HepG2 (cell line): ENCODE data around the gene ADORA3. TPM values are rescaled to one million over a fixed set of nuclear protein-coding genes. Genes with fewer than 3 reads are reported as not detected.
A peak's percentile ranks its signal among the peaks of the same experiment; 100 is the strongest.

Experiments
- CBX1 ChIP-seq: IDR thresholded peaks from one replicate; pipeline ENCODE4 v1.6.1; 2016; ENCODE audit warnings: antibody characterized with exemption, low read depth
- DNMT1 ChIP-seq: sonication (generic); formaldehyde crosslinking; IDR thresholded peaks from 2 replicates; pipeline ENCODE4 v1.5.1; 2020; ENCODE audit warnings: mild to moderate bottlenecking, missing genetic modification reagents
- EZH2 ChIP-seq: conservative IDR thresholded peaks from 2 replicates; pipeline ENCODE4 v1.6.1; 2012; ENCODE audit warnings: mild to moderate bottlenecking, low read depth, low read length, moderate library complexity
- GZF1 ChIP-seq: sonication (generic); formaldehyde crosslinking; IDR thresholded peaks from 2 replicates; pipeline ENCODE4 v1.5.1; 2020; ENCODE audit warnings: mild to moderate bottlenecking, missing genetic modification reagents
- JARID2 ChIP-seq: sonication (generic); formaldehyde crosslinking; IDR thresholded peaks from 2 replicates; pipeline ENCODE4 v1.8.1; 2023; ENCODE audit warnings: missing genetic modification reagents, inconsistent platforms; ENCODE audit not compliant: insufficient replicate concordance
- KAT7 ChIP-seq: IDR thresholded peaks from 2 replicates; pipeline ENCODE4 v1.6.1; 2018; ENCODE audit warnings: borderline replicate concordance, missing compliant biosample characterization
- NFATC3 ChIP-seq: sonication (generic); formaldehyde crosslinking; IDR thresholded peaks from 2 replicates; pipeline ENCODE4 v1.5.1; 2020; ENCODE audit warnings: mild to moderate bottlenecking, missing genetic modification reagents
- RFX1 ChIP-seq: fragments of 450-650 bp; IDR thresholded peaks from 2 replicates; pipeline ENCODE4 v1.6.1; 2017
- SKI ChIP-seq: fragments of 450-650 bp; IDR thresholded peaks from one replicate; pipeline ENCODE4 v1.6.1; 2018; ENCODE audit warnings: mild to moderate bottlenecking; ENCODE audit not compliant: partially characterized antibody
- SNRNP70 ChIP-seq: fragments of 200-400 bp; formaldehyde crosslinking; IDR thresholded peaks from 2 replicates; pipeline ENCODE4 v1.6.1; 2017; ENCODE audit warnings: mild to moderate bottlenecking, low read depth, low read length, moderate library complexity
- ZBTB3 ChIP-seq: sonication (generic); formaldehyde crosslinking; IDR thresholded peaks from 2 replicates; pipeline ENCODE4 v1.4.0; 2020; ENCODE audit warnings: low read depth, mild to moderate bottlenecking, moderate library complexity, missing genetic modification reagents, borderline replicate concordance
- ZFX ChIP-seq: sonication (generic); formaldehyde crosslinking; IDR thresholded peaks from 2 replicates; pipeline ENCODE4 v1.4.0; 2020; ENCODE audit warnings: mild to moderate bottlenecking, low read depth, missing genetic modification reagents, moderate library complexity
- ZNF124 ChIP-seq: sonication (generic); formaldehyde crosslinking; IDR thresholded peaks from 2 replicates; pipeline ENCODE4 v1.4.0; 2020; ENCODE audit warnings: missing genetic modification reagents
- ZNF33A ChIP-seq: sonication (generic); formaldehyde crosslinking; IDR thresholded peaks from 2 replicates; pipeline ENCODE4 v1.5.1; 2020; ENCODE audit warnings: missing genetic modification reagents, mild to moderate bottlenecking, moderate library complexity, borderline replicate concordance
- ZNF343 ChIP-seq: sonication (generic); formaldehyde crosslinking; IDR thresholded peaks from 2 replicates; pipeline ENCODE4 v1.4.0; 2020; ENCODE audit warnings: mild to moderate bottlenecking, missing genetic modification reagents
- ZNF547 ChIP-seq: sonication (generic); formaldehyde crosslinking; IDR thresholded peaks from 2 replicates; pipeline ENCODE4 v1.5.1; 2020; ENCODE audit warnings: mild to moderate bottlenecking, missing genetic modification reagents
- ZNF549 ChIP-seq: sonication (generic); formaldehyde crosslinking; IDR thresholded peaks from 2 replicates; pipeline ENCODE4 v1.5.0; 2020; ENCODE audit warnings: missing genetic modification reagents
- ZNF564 ChIP-seq: sonication (generic); formaldehyde crosslinking; IDR thresholded peaks from 2 replicates; pipeline ENCODE4 v1.8.1; 2023; ENCODE audit warnings: mild to moderate bottlenecking, missing genetic modification reagents
- ZNF616 ChIP-seq: sonication (generic); formaldehyde crosslinking; IDR thresholded peaks from 2 replicates; pipeline ENCODE4 v1.5.0; 2020; ENCODE audit warnings: low read depth, mild to moderate bottlenecking, missing genetic modification reagents
- ZNF788 ChIP-seq: sonication (generic); formaldehyde crosslinking; IDR thresholded peaks from 2 replicates; pipeline ENCODE4 v1.5.0; 2020; ENCODE audit warnings: mild to moderate bottlenecking, missing genetic modification reagents, borderline replicate concordance
- ZSCAN21 ChIP-seq: sonication (generic); formaldehyde crosslinking; IDR thresholded peaks from 2 replicates; pipeline ENCODE4 v1.8.0; 2022; ENCODE audit warnings: mild to moderate bottlenecking, missing genetic modification reagents, moderate library complexity, borderline replicate concordance
- polyA plus RNA-seq, 8 experiments: library from polyadenylated mRNA; depleted of rRNA in 3 of 8; stranded (reverse) in 7 of 8; unstranded in 1 of 8; fragments of >200 nt; fragmentation: Illumina TruSeq in 4 of 8; extraction: Trizol in 4 of 8; gene quantifications; 2 replicates each; pipeline versions ENCODE4 v1.2.1 to v1.2.3, GENCODE V29; 2011 to 2016; ENCODE audit warnings: low read depth in 4 of 8, missing spikeins in 1 of 8, mixed read lengths in 1 of 8; ENCODE audit not compliant: insufficient read depth in 1 of 8
- total RNA-seq, 5 experiments: library from RNA; depleted of rRNA; stranded (reverse); fragments of >200 nt; fragmentation: Illumina TruSeq; extraction: Trizol; gene quantifications; 2 replicates each; pipeline ENCODE4 v1.2.3, GENCODE V29; 2016; ENCODE audit warnings: low read depth in 1 of 5
- TF ChIP-seq, protein P1 (sequence below): sonication (generic); formaldehyde crosslinking; IDR thresholded peaks from 2 replicates; pipeline ENCODE4 v1.4.0; 2020; ENCODE audit warnings: missing genetic modification reagents
- TF ChIP-seq, protein P2 (sequence below): sonication (generic); formaldehyde crosslinking; IDR thresholded peaks from 2 replicates; pipeline ENCODE4 v1.4.0; 2020; ENCODE audit warnings: missing genetic modification reagents
- TF ChIP-seq, protein P3 (sequence below): sonication (generic); formaldehyde crosslinking; IDR thresholded peaks from 2 replicates; pipeline ENCODE4 v1.5.0; 2020; ENCODE audit warnings: mild to moderate bottlenecking, missing genetic modification reagents

Gene ADORA3
- total and polyA plus RNA-seq, 2 of the 13 experiments (the other 11 are each of a cell fraction or from before 2014, with no cell fraction given) = not detected

DNA sequence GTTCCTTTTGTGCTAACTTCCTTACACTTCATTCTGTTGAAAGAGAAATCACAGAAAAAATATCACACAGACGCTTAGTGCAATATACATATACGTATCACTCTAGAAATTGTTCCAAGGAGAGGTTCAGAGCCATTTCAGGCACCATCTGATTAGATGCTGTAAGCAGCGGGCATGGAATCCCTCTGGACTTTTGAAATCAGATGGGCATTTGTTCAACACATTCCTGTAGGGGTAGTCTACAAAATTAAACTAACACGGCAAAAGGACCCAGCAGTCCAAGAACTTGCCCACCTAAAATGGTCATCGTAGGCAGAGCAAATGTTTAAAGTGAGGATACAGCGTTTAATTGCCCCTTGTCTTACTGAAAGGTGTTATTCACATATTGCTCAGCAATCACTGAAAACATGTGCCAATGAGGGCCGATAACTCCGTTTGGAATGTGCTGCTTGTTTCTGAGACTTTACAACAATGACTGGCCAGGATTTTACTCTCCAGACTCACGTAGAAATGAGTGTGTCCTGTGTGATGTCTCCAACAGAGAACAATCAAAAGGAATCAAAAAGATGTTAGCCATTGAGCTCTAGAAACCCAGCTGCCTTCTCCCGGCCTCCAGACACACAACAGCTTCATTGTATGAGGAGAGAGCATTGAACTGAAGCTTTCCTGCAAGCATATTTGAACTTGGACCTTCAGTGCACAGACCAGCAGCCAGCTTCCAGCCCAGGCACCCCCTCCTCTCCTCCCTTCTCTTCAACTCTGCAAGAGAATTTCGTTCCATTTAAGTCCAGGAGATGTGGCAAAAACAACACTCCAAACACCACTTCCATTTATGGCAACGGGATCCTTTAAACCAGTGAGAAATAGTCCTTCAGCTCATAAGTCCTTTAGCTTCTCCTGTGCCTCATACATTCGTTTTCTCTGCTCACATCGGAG lies 32.1 kb upstream of the ADORA3 start (continued):
- TF ChIP-seq SNRNP70 (no peak), ZNF343 (CRISPR knock-in tag) (0 out of 2 replicates have a peak, but pooled peaks have one; percentile 35), SKI (peak; percentile 90), ZNF124 (CRISPR knock-in tag) (no peak), ZNF788 (CRISPR knock-in tag) (peak; percentile 68; the same call in 1 of the 2 replicates), EZH2 (no peak), ZNF33A (CRISPR knock-in tag) (0 out of 2 replicates have a peak, but pooled peaks have one; percentile 30), ZNF564 (CRISPR knock-in tag) (no peak), CBX1 (peak; percentile 24), RFX1 (no peak), JARID2 (CRISPR knock-in tag) (no peak), DNMT1 (CRISPR knock-in tag) (no peak), ZBTB3 (CRISPR knock-in tag) (no peak), ZNF547 (no peak), ZFX (peak; percentile 54), KAT7 (CRISPR knock-in tag) (no peak), NFATC3 (no peak), ZSCAN21 (0 out of 2 replicates have a peak, but pooled peaks have one; percentile 54), GZF1 (CRISPR knock-in tag) (no peak), ZNF549 (no peak), ZNF616 (no peak)
- TF ChIP-seq, protein P1, sequence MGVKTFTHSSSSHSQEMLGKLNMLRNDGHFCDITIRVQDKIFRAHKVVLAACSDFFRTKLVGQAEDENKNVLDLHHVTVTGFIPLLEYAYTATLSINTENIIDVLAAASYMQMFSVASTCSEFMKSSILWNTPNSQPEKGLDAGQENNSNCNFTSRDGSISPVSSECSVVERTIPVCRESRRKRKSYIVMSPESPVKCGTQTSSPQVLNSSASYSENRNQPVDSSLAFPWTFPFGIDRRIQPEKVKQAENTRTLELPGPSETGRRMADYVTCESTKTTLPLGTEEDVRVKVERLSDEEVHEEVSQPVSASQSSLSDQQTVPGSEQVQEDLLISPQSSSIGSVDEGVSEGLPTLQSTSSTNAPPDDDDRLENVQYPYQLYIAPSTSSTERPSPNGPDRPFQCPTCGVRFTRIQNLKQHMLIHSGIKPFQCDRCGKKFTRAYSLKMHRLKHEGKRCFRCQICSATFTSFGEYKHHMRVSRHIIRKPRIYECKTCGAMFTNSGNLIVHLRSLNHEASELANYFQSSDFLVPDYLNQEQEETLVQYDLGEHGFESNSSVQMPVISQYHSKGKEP (CRISPR knock-in tag) = no peak
- TF ChIP-seq, protein P2, sequence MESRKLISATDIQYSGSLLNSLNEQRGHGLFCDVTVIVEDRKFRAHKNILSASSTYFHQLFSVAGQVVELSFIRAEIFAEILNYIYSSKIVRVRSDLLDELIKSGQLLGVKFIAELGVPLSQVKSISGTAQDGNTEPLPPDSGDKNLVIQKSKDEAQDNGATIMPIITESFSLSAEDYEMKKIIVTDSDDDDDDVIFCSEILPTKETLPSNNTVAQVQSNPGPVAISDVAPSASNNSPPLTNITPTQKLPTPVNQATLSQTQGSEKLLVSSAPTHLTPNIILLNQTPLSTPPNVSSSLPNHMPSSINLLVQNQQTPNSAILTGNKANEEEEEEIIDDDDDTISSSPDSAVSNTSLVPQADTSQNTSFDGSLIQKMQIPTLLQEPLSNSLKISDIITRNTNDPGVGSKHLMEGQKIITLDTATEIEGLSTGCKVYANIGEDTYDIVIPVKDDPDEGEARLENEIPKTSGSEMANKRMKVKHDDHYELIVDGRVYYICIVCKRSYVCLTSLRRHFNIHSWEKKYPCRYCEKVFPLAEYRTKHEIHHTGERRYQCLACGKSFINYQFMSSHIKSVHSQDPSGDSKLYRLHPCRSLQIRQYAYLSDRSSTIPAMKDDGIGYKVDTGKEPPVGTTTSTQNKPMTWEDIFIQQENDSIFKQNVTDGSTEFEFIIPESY = peak; percentile 17; the same call in 1 of the 2 replicates
- TF ChIP-seq, protein P3, sequence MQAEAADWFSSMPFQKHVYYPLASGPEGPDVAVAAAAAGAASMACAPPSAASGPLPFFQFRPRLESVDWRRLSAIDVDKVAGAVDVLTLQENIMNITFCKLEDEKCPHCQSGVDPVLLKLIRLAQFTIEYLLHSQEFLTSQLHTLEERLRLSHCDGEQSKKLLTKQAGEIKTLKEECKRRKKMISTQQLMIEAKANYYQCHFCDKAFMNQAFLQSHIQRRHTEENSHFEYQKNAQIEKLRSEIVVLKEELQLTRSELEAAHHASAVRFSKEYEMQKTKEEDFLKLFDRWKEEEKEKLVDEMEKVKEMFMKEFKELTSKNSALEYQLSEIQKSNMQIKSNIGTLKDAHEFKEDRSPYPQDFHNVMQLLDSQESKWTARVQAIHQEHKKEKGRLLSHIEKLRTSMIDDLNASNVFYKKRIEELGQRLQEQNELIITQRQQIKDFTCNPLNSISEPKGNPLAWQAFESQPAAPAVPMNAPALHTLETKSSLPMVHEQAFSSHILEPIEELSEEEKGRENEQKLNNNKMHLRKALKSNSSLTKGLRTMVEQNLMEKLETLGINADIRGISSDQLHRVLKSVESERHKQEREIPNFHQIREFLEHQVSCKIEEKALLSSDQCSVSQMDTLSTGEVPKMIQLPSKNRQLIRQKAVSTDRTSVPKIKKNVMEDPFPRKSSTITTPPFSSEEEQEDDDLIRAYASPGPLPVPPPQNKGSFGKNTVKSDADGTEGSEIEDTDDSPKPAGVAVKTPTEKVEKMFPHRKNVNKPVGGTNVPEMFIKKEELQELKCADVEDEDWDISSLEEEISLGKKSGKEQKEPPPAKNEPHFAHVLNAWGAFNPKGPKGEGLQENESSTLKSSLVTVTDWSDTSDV (CRISPR knock-in tag) = no peak
